CD14-positive monocyte (primary cell): ENCODE data around the gene LRRC4C. TPM values are rescaled to one million over a fixed set of nuclear protein-coding genes. Genes with fewer than 3 reads are reported as not detected.

Experiments used
- DNase-seq, 3 donors: peaks; one replicate each; pipeline ENCODE4 v3.0.0-alpha.2; 2011 to 2022
- H2AFZ ChIP-seq: 2 replicates; pipeline ENCODE4 v1.6.0; 2012; ENCODE audit warnings: mild to moderate bottlenecking, low read depth, low read length, inconsistent platforms; ENCODE audit not compliant: insufficient read depth, poor library complexity, severe bottlenecking
- H3K27ac ChIP-seq, 2 donors: 1 replicate in 1 of 2; 2 replicates in 1 of 2; pipeline ENCODE4 v1.5.1; 2012 to 2013; ENCODE audit warnings: low read length in 2 of 2, control low read depth in 1 of 2, inconsistent platforms in 1 of 2, low read depth in 1 of 2, mild to moderate bottlenecking in 1 of 2
- H3K27me3 ChIP-seq, 2 donors: one replicate each; pipeline versions ENCODE4 v1.6.0 to v1.6.1; 2011 to 2013; ENCODE audit warnings: low read length in 2 of 2; ENCODE audit not compliant: control insufficient read depth in 2 of 2, insufficient read depth in 2 of 2
- H3K36me3 ChIP-seq, 2 donors: replicated peaks in 1 of 2; 1 replicate in 1 of 2; 2 replicates in 1 of 2; pipeline versions ENCODE4 v1.5.1 to v1.6.1; 2012 to 2013; ENCODE audit warnings: low read length in 2 of 2, control low read depth in 1 of 2, inconsistent platforms in 1 of 2, mild to moderate bottlenecking in 1 of 2; ENCODE audit not compliant: insufficient read depth in 2 of 2, control insufficient read depth in 1 of 2
- H3K4me1 ChIP-seq, 2 donors: 1 replicate in 1 of 2; 2 replicates in 1 of 2; pipeline versions ENCODE4 v1.5.1 to v1.6.1; 2012 to 2013; ENCODE audit warnings: low read length in 2 of 2, control low read depth in 1 of 2, inconsistent platforms in 1 of 2, mild to moderate bottlenecking in 1 of 2, moderate library complexity in 1 of 2; ENCODE audit not compliant: insufficient read depth in 2 of 2, control insufficient read depth in 1 of 2
- H3K4me2 ChIP-seq: replicated peaks from 2 replicates; pipeline ENCODE3; 2012; ENCODE audit warnings: low read length, moderate library complexity, mild to moderate bottlenecking; ENCODE audit not compliant: poor library complexity, severe bottlenecking; ENCODE audit errors: extremely low read depth
- H3K4me3 ChIP-seq, 3 experiments: fragments of 200-600 bp in 1 of 3; sonication (generic) in 1 of 3; replicated peaks in 1 of 3; 1 replicate in 2 of 3; 2 replicates in 1 of 3; pipeline ENCODE4 v1.5.1; 2011 to 2013; ENCODE audit warnings: low read length in 3 of 3, mild to moderate bottlenecking in 3 of 3, control low read depth in 2 of 3, low read depth in 2 of 3, inconsistent platforms in 1 of 3, moderate library complexity in 1 of 3
- H3K79me2 ChIP-seq: 2 replicates; pipeline ENCODE4 v1.6.0; 2012; ENCODE audit warnings: mild to moderate bottlenecking, control low read depth, inconsistent platforms, low read length, moderate library complexity; ENCODE audit not compliant: insufficient read depth
- H3K9ac ChIP-seq: 2 replicates; pipeline ENCODE4 v1.6.0; 2017; ENCODE audit warnings: low read length, mild to moderate bottlenecking; ENCODE audit not compliant: insufficient read depth, poor library complexity, severe bottlenecking
- H3K9me3 ChIP-seq, 2 donors: replicated peaks in 1 of 2; 1 replicate in 1 of 2; 2 replicates in 1 of 2; pipeline versions ENCODE4 v1.5.1 to v1.6.1; 2012 to 2013; ENCODE audit warnings: low read length in 2 of 2, control low read depth in 1 of 2; ENCODE audit not compliant: control insufficient read depth in 1 of 2, insufficient read depth in 1 of 2
- H4K20me1 ChIP-seq: 2 replicates; pipeline ENCODE4 v1.6.0; 2012; ENCODE audit warnings: mild to moderate bottlenecking, low read length, control low read depth, moderate library complexity; ENCODE audit not compliant: insufficient read depth
- H3K27ac Mint-ChIP-seq, 7 donors: one replicate each; pipeline ENCODE4 v1.8.0; 2020; ENCODE audit warnings: mild to moderate bottlenecking in 7 of 7, mixed read lengths in 7 of 7, moderate library complexity in 6 of 7, inconsistent platforms in 2 of 7
- H3K27me3 Mint-ChIP-seq, 3 donors: one replicate each; pipeline ENCODE4 v1.8.0; 2021 to 2022; ENCODE audit warnings: low read depth in 3 of 3, mild to moderate bottlenecking in 3 of 3, mixed read lengths in 3 of 3, moderate library complexity in 3 of 3, inconsistent platforms in 1 of 3
- H3K36me3 Mint-ChIP-seq, 2 donors: one replicate each; pipeline ENCODE4 v1.8.0; 2020; ENCODE audit warnings: mixed read lengths in 2 of 2, inconsistent platforms in 1 of 2, mild to moderate bottlenecking in 1 of 2
- H3K4me1 Mint-ChIP-seq: one replicate; pipeline ENCODE4 v1.8.0; 2020; ENCODE audit warnings: mild to moderate bottlenecking, mixed read lengths
- H3K4me3 Mint-ChIP-seq, 2 donors: one replicate each; pipeline ENCODE4 v1.8.0; 2020; ENCODE audit warnings: mild to moderate bottlenecking in 2 of 2, mixed read lengths in 2 of 2, moderate library complexity in 1 of 2
- H3K9me3 Mint-ChIP-seq, 7 donors: one replicate each; pipeline ENCODE4 v1.8.0; 2020 to 2022; ENCODE audit warnings: mixed read lengths in 7 of 7, mild to moderate bottlenecking in 6 of 7, moderate library complexity in 6 of 7, inconsistent platforms in 2 of 7
- WGBS: methylation state at CpG from one replicate; pipeline ENCODE4 v1.1.5; 2013; ENCODE audit warnings: missing lambda C conversion rate; ENCODE audit not compliant: insufficient coverage; 5-methylcytosine and 5-hydroxymethylcytosine counted together
- intact Hi-C, 2 donors: fragments of 100-400 bp; cut with micrococcal nuclease; formaldehyde crosslinking; loops; one replicate each; pipeline versions ENCODE4 v1.15.0 to v1.15.1; 2023
- polyA plus RNA-seq, 3 donors: library from polyadenylated mRNA; depleted of rRNA in 1 of 3; unstranded in 2 of 3; stranded (reverse) in 1 of 3; fragments of 300-500 nt in 2 of 3; fragments of >200 nt in 1 of 3; fragmentation: Illumina TruSeq in 2 of 3; gene quantifications; 1 replicate in 2 of 3; 2 replicates in 1 of 3; pipeline ENCODE4 v1.2.3, GENCODE V29; 2012 to 2021
- TF ChIP-seq, protein P1 (sequence below): fragments of 200-600 bp; IDR thresholded peaks from one replicate; pipeline ENCODE4 v1.8.0; 2022; ENCODE audit warnings: antibody characterized with exemption, mild to moderate bottlenecking

LRRC4C gene
- polyA plus RNA-seq, 3 donors, result not detected

DNA sequence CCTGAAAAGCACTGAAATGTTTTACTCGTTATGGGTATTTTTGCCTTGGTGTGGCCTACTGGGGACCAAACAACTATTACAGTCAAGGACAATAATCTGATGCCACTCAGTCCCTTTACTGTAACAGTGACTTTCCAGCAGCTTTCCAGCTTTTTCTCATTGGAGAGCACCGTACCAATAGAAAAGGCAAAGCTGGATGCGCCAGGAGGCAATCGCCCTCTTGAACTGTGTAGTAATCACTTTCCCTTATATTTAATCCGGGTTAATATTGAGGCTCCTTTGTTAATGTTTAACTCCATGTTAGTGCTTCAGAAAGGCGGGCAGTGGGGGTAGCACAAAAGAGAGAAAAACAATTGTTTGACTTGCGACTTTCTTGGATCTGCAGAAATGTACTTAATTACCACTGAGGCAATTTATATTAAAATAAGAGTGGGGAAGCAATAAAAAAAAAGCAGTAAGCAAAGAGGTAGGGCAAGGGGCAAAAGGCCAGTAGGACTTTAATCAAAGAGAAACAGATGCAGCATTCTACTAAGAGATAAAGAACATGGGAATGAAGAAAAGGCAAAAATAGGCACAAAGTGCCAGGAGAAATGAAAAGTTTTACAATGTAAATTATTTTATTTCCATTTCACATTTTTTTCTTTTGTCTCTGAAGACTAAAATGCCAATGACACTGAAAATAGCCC lies 81.6 kb downstream of the LRRC4C start:
- Histone ChIP-seq H3K4me2 (no peak overlapping the region), H2AFZ (no peak overlapping the region), H3K27me3 (no peaks in the 10 kb centered on the region), H3K4me1 (no peaks in the 10 kb centered on the region), H3K36me3 (no peaks in the 10 kb centered on the region), H3K9me3 (no peaks in the 10 kb centered on the region), H3K9ac (no peak overlapping the region), H4K20me1 (no peaks in the 10 kb centered on the region), H3K79me2 (no peaks in the 10 kb centered on the region), H3K4me3 (no peak overlapping the region), H3K27ac (no peak overlapping the region)
- Mint-ChIP-seq H3K36me3 (no peaks in the 10 kb centered on the region), H3K4me1 (no peaks in the 10 kb centered on the region), H3K9me3 (peaks cover 0 to 2% (median 0%) of the 10 kb centered on the region in 7 donors), H3K27ac (no peak overlapping the region), H3K4me3 (no peak overlapping the region), H3K27me3 (no peaks in the 10 kb centered on the region)
- TF ChIP-seq, protein P1, sequence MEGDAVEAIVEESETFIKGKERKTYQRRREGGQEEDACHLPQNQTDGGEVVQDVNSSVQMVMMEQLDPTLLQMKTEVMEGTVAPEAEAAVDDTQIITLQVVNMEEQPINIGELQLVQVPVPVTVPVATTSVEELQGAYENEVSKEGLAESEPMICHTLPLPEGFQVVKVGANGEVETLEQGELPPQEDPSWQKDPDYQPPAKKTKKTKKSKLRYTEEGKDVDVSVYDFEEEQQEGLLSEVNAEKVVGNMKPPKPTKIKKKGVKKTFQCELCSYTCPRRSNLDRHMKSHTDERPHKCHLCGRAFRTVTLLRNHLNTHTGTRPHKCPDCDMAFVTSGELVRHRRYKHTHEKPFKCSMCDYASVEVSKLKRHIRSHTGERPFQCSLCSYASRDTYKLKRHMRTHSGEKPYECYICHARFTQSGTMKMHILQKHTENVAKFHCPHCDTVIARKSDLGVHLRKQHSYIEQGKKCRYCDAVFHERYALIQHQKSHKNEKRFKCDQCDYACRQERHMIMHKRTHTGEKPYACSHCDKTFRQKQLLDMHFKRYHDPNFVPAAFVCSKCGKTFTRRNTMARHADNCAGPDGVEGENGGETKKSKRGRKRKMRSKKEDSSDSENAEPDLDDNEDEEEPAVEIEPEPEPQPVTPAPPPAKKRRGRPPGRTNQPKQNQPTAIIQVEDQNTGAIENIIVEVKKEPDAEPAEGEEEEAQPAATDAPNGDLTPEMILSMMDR, result no peak
- 88% methylated on average over 1 of the region's 7 CpGs for WGBS
- intact Hi-C loops, result no loop called here
- no peak for DNase-seq

DNA sequence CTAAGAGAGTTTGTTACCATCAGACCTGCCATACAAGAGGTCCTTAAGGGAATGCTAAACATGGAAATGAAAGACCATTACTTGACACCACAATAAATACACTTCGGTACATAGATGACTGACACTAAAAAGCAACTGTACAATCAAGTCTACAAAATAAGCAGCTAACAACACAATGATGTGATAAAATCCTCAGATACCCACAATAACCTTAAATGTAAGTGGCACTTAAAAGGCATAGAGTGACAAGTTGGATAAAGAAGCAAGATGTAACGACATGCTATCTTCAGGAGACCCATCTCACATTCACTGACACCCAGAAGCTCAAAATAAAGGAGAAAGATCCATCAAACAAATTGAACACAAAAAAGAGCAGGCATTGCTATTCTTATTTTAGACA lies 107.6 kb downstream of the LRRC4C start:
- no peaks in the 10 kb centered on the region for H3K4me1 Mint-ChIP-seq
- H3K36me3 ChIP-seq, result no peaks in the 10 kb centered on the region
- WGBS, result no CpG with 5 or more reads among the region's 2 CpGs
- no peak overlapping the region for H3K27ac ChIP-seq
- H3K27me3 ChIP-seq, result no peaks in the 10 kb centered on the region
- H2AFZ ChIP-seq, result no peak overlapping the region
- H3K4me2 ChIP-seq, result no peak overlapping the region
- TF ChIP-seq, protein P1, result no peak
- intact Hi-C loops, result no loop called here
- H3K27me3 Mint-ChIP-seq, result no peaks in the 10 kb centered on the region
- H3K79me2 ChIP-seq, result no peaks in the 10 kb centered on the region
- H3K4me3 ChIP-seq, result no peak overlapping the region
- no peaks in the 10 kb centered on the region for H3K4me1 ChIP-seq
- DNase-seq, result no peak
- H3K36me3 Mint-ChIP-seq, result no peaks in the 10 kb centered on the region
- H4K20me1 ChIP-seq, result no peaks in the 10 kb centered on the region
- H3K9me3 ChIP-seq, result peaks cover 0 to 11% of the 10 kb centered on the region in 2 donors
- H3K9me3 Mint-ChIP-seq, result peaks cover 0 to 5% (median 0%) of the 10 kb centered on the region in 7 donors
- no peak overlapping the region for H3K9ac ChIP-seq
- no peak overlapping the region for H3K4me3 Mint-ChIP-seq
- no peak overlapping the region for H3K27ac Mint-ChIP-seq
